ENCODE data around the gene PKIG. TPM values are rescaled to one million over a fixed set of nuclear protein-coding genes. Genes with fewer than 3 reads are reported as not detected.

The PKIG gene
- total and polyA plus RNA-seq, 2 of the 8 experiments (the other 6 are each of a cell fraction or from before 2014, with no cell fraction given): 26.7 to 34.3 TPM

DNA sequence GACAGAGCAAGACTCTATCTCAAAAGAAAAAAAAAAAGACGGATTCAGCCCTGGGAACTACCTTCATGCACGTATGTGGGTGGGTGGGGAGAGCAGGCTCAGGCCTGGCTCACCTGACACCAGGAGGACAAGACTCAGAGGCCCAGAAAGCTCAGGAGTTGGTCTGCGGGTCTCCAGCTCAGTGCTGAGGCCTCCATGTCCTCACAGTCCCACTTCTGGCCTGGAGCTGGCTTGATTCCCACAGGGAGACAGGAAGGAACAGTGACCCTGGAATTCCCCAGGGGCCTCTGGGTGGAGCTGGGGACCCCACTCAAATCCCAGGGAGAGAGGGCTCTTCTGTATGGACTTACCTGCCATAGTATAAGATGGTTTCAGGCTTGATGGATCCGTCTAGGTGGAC, 53.5 kb downstream of the PKIG start:
- H3K56ac ChIP-seq (replicated peaks; ENCODE audit: insufficient read length, low read depth, low read length): no peak overlapping the region
- DNase-seq (ENCODE audit: low read depth in 1 of 2, low spot score in 2 of 2): no peak
- no peaks in the 10 kb centered on the region for H3K23me2 ChIP-seq (ENCODE audit: low read depth, low read length)
- H3K9ac ChIP-seq (replicated peaks in 1 of 4; ENCODE audit: extremely low read depth in 1 of 4, low read depth in 3 of 4, low read length in 3 of 4): no peak overlapping the region
- H4K91ac ChIP-seq (replicated peaks; ENCODE audit: insufficient read length, low read length): no peak overlapping the region
- H2BK5ac ChIP-seq (ENCODE audit: low read depth, low read length): no peak overlapping the region
- H3K27ac ChIP-seq (ENCODE audit: low read depth, low read length): no peak overlapping the region
- H3K9me3 ChIP-seq (ENCODE audit: insufficient read depth in 2 of 2, low read depth in 1 of 2, low read length in 1 of 2): no peaks in the 10 kb centered on the region
- no peak overlapping the region for H4K5ac ChIP-seq (ENCODE audit: insufficient read length, low read depth, low read length)
- no peak overlapping the region for H3K4ac ChIP-seq (replicated peaks; ENCODE audit: insufficient read length, low read depth, low read length)
- no peak overlapping the region for H3K14ac ChIP-seq (ENCODE audit: insufficient read length)
- no peak overlapping the region for H2BK12ac ChIP-seq (ENCODE audit: low read depth, low read length)
- no peak overlapping the region for H2AK5ac ChIP-seq (ENCODE audit: low read depth, low read length)
- H3K4me3 ChIP-seq (ENCODE audit: extremely low read depth in 1 of 4, insufficient read depth in 2 of 4, low read depth in 3 of 4, low read length in 4 of 4): no peak overlapping the region
- TF ChIP-seq KDM1A (IDR thresholded peaks at IDR 0.05; ENCODE audit: borderline replicate concordance, low read length) (no peak), SAP30 (IDR thresholded peaks at IDR 0.05; ENCODE audit: insufficient read depth, insufficient replicate concordance, low read length) (no peak), JUND (IDR thresholded peaks at IDR 0.05; ENCODE audit: low read length) (no peak), CEBPB (IDR thresholded peaks at IDR 0.05; ENCODE audit: low read depth, low read length) (no peak), ATF3 (IDR thresholded peaks at IDR 0.05; ENCODE audit: insufficient read depth, low read depth, low read length) (no peak), SIRT6 (IDR thresholded peaks at IDR 0.05; ENCODE audit: low read length) (no peak), CBX8 (IDR thresholded peaks at IDR 0.05; ENCODE audit: borderline replicate concordance, low read depth, low read length) (no peak), MAX (IDR thresholded peaks at IDR 0.05) (no peak)
- WGBS, 2 experiments (ENCODE audit: extremely low coverage in 1 of 2, insufficient coverage in 1 of 2, insufficient read length in 1 of 2, insufficient replicate concordance in 2 of 2, low coverage in 1 of 2, low lambda C conversion rate in 2 of 2, missing lambda C conversion rate in 1 of 2): 82% methylated on average over 4 of the region's 4 CpGs; no CpG with 5 or more reads in 1 of the 2 experiments
- H4K20me1 ChIP-seq (replicated peaks in 1 of 2; ENCODE audit: control insufficient read depth in 1 of 2, insufficient read depth in 2 of 2, low read length in 2 of 2): no peaks in the 10 kb centered on the region
- no peaks in the 10 kb centered on the region for H3K4me1 ChIP-seq (replicated peaks in 1 of 4; ENCODE audit: control insufficient read depth in 3 of 4, insufficient read depth in 4 of 4, low read length in 3 of 4)
- peaks cover 0 to 2% (median 0%) of the 10 kb centered on the region in 4 experiments; a peak in 1 of 8 replicates for H3K36me3 ChIP-seq (ENCODE audit: control insufficient read depth in 2 of 4, insufficient read depth in 4 of 4, low read length in 3 of 4)
- H2AFZ ChIP-seq (ENCODE audit: low read length): no peak overlapping the region
- H4K8ac ChIP-seq (ENCODE audit: extremely low read depth, insufficient read depth, low read length): no peak overlapping the region
- ChIA-PET POLR2A (ENCODE audit: partially characterized antibody) (no interaction called here), CTCF (ENCODE audit: partially characterized antibody) (interaction anchor here (1.1 to 1.7 kb wide), 5 partner anchors 9 to 76 kb away, joined by 3 to 5 read pairs (median 5); no protein-coding TSS in a partner anchor)
- no peak overlapping the region for H2BK120ac ChIP-seq (replicated peaks; ENCODE audit: low read depth, low read length)
- no peak overlapping the region for H3K23ac ChIP-seq (ENCODE audit: insufficient read length)
- no peak overlapping the region for H3K18ac ChIP-seq (ENCODE audit: extremely low read depth, low read length)
- H3K79me1 ChIP-seq (ENCODE audit: low read depth, low read length): no peaks in the 10 kb centered on the region; the same call in 1 of the 2 replicates
- H3K79me2 ChIP-seq (ENCODE audit: control insufficient read depth in 1 of 2, insufficient read depth in 2 of 2, low read length in 2 of 2): no peaks in the 10 kb centered on the region
- no peak for FAIRE-seq
- no peak overlapping the region for H2BK15ac ChIP-seq (ENCODE audit: low read length)
- H3K4me2 ChIP-seq (ENCODE audit: insufficient read depth in 1 of 2, low read depth in 2 of 2, low read length in 2 of 2): no peak overlapping the region
- no peak overlapping the region for H2BK20ac ChIP-seq (ENCODE audit: low read length)
- H3K27me3 ChIP-seq (replicated peaks in 1 of 4; ENCODE audit: control insufficient read depth in 3 of 4, extremely low read depth in 1 of 4, insufficient read depth in 3 of 4, low read length in 3 of 4): no peaks in the 10 kb centered on the region
